ENCODE results near the gene UBE2O.
A peak's percentile ranks its signal among the peaks of the same experiment; 100 is the strongest.

The UBE2O gene

GRCh38 chr17:76399175-76400172, 53.5 kb downstream of the UBE2O start:
- Histone ChIP-seq H3K4me1 (ENCODE audit: insufficient read depth, low read length, severe bottlenecking) (no peaks in the 10 kb centered on the region), H3K9me2 (ENCODE audit: low read depth, low read length) (no peaks in the 10 kb centered on the region), H3K79me2 (ENCODE audit: insufficient read depth, low read length) (no peaks in the 10 kb centered on the region), H2AFZ (ENCODE audit: low read length) (no peak overlapping the region), H3K36me3 (ENCODE audit: insufficient read depth, low read length) (peaks cover 68% of the 10 kb centered on the region), H3K9me3 (ENCODE audit: low read length) (no peaks in the 10 kb centered on the region), H4K20me1 (ENCODE audit: insufficient read depth, low read length) (no peaks in the 10 kb centered on the region), H3K27me3 (ENCODE audit: insufficient read depth, low read length) (no peaks in the 10 kb centered on the region), H3F3A (ENCODE audit: insufficient read depth, low read length) (no peaks in the 10 kb centered on the region), H3K4me3 (ENCODE audit: low read depth, low read length, poor library complexity, severe bottlenecking) (no peak overlapping the region), H3K4me2 (ENCODE audit: low read length) (no peak overlapping the region), H3K27ac (ENCODE audit: low read depth, low read length, poor library complexity, severe bottlenecking) (no peak overlapping the region), H3K9ac (ENCODE audit: low read length) (no peak overlapping the region)
- no peak for TF ChIP-seq CTCF (IDR thresholded peaks at IDR 0.05; ENCODE audit: low read length)
- TF ChIP-seq EZH2 (IDR thresholded peaks at IDR 0.05; ENCODE audit: borderline replicate concordance, low read length), result no peak

GRCh38 chr17:76398523-76399174, 54.3 kb downstream of the UBE2O start:
- peaks cover 62% of the 10 kb centered on the region for H3K36me3 ChIP-seq (ENCODE audit: insufficient read depth, low read length)
- no peaks in the 10 kb centered on the region for H3K9me3 ChIP-seq (ENCODE audit: low read length)
- no peak overlapping the region for H2AFZ ChIP-seq (ENCODE audit: low read length)
- no peaks in the 10 kb centered on the region for H3K79me2 ChIP-seq (ENCODE audit: insufficient read depth, low read length)
- no peaks in the 10 kb centered on the region for H4K20me1 ChIP-seq (ENCODE audit: insufficient read depth, low read length)
- H3F3A ChIP-seq (ENCODE audit: insufficient read depth, low read length), result no peaks in the 10 kb centered on the region
- H3K9me2 ChIP-seq (ENCODE audit: low read depth, low read length), result no peaks in the 10 kb centered on the region
- TF ChIP-seq CTCF (IDR thresholded peaks at IDR 0.05; ENCODE audit: low read length) (no peak), EZH2 (IDR thresholded peaks at IDR 0.05; ENCODE audit: borderline replicate concordance, low read length) (no peak)
- no peaks in the 10 kb centered on the region for H3K27me3 ChIP-seq (ENCODE audit: insufficient read depth, low read length)
- H3K9ac ChIP-seq (ENCODE audit: low read length), result no peak overlapping the region
- no peak overlapping the region for H3K27ac ChIP-seq (ENCODE audit: low read depth, low read length, poor library complexity, severe bottlenecking)
- H3K4me3 ChIP-seq (ENCODE audit: low read depth, low read length, poor library complexity, severe bottlenecking), result no peak overlapping the region
- H3K4me1 ChIP-seq (ENCODE audit: insufficient read depth, low read length, severe bottlenecking), result no peaks in the 10 kb centered on the region
- H3K4me2 ChIP-seq (ENCODE audit: low read length), result no peak overlapping the region

- no peaks in the 10 kb centered on the region for H4K20me1 ChIP-seq (ENCODE audit: insufficient read depth, low read length)
- peaks cover 62% of the 10 kb centered on the region for H3K36me3 ChIP-seq (ENCODE audit: insufficient read depth, low read length)
- H3K9me2 ChIP-seq (ENCODE audit: low read depth, low read length), result no peaks in the 10 kb centered on the region
- H3K4me1 ChIP-seq (ENCODE audit: insufficient read depth, low read length, severe bottlenecking), result no peaks in the 10 kb centered on the region
- H3F3A ChIP-seq (ENCODE audit: insufficient read depth, low read length), result no peaks in the 10 kb centered on the region
- H2AFZ ChIP-seq (ENCODE audit: low read length), result no peak overlapping the region
- no peak overlapping the region for H3K4me3 ChIP-seq (ENCODE audit: low read depth, low read length, poor library complexity, severe bottlenecking)
- H3K27me3 ChIP-seq (ENCODE audit: insufficient read depth, low read length), result no peaks in the 10 kb centered on the region
- H3K9me3 ChIP-seq (ENCODE audit: low read length), result no peaks in the 10 kb centered on the region
- TF ChIP-seq CTCF (IDR thresholded peaks at IDR 0.05; ENCODE audit: low read length) (peak; percentile 97), EZH2 (IDR thresholded peaks at IDR 0.05; ENCODE audit: borderline replicate concordance, low read length) (no peak)
- no peaks in the 10 kb centered on the region for H3K79me2 ChIP-seq (ENCODE audit: insufficient read depth, low read length)
- H3K27ac ChIP-seq (ENCODE audit: low read depth, low read length, poor library complexity, severe bottlenecking), result no peak overlapping the region
- H3K4me2 ChIP-seq (ENCODE audit: low read length), result no peak overlapping the region
- H3K9ac ChIP-seq (ENCODE audit: low read length), result no peak overlapping the region
Measured at GRCh38 chr17:76397687-76398522, 55.0 kb downstream of the UBE2O start.

All from OCI-LY1 (cell line).